GM21786 (cell line): Measurements from ENCODE around the gene NPHP4.

ENCODE experiments used
- ATAC-seq: cut with Tn5 transposase; IDR thresholded peaks from one replicate; pipeline ENCODE4 v1.9.1; 2021; ENCODE audit not compliant: unreplicated experiment

The NPHP4 gene

DNA sequence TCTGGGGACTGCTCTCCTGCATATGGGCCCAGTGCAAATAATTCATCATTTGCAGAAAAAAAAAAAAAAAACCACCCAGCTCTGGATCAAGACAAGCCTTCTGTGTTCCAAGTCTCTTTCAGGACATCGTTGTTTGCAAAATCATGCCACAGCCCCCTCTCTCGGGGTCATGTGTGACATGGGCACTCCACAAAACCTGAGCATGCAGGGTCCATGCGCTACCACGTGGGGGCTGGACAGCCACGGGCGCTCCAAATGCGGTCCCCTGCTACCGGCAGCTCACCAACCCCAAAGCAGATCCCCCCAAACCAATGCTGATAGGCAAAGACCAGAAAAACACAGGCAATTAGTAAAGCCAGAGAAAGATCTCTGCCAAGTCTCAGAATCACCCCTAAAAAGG lies 17.6 kb downstream of the NPHP4 start:
- no peak for ATAC-seq

DNA sequence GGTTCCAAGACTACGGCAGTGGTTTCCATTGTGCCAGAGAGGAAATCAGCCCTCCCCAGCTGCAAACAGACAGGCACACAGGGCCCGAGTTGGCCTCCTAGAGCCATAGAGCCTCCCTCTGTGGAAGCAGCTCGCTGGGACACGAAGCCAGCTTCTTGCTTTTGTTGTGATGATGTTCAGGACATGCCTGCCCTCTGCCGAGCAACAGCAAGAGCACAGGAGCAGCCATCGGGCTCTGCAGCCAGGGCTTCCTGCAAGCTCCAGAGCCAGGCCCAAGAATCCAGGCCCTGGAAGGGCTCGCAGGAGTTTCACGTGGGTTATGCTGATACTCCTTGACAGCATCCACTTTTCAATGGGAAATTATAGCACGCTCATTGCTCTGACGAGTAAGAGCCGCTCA lies 18.5 kb downstream of the NPHP4 start:
- no peak for ATAC-seq

DNA sequence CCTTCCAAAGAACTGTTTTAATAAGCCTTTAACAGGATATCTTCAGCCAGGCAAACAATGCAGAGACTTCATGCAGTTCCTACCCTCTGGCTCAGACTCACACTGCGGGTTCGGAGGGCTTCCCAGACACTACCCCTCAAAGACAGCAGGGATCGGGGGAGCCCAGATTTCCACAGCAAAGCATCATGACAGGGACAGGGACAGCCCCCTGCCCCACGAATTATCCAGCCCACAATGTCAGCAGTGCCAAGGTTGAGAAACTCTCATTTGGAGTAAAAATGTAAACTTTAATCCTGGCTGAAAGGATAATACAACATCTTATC lies 20.1 kb downstream of the NPHP4 start:
- ATAC-seq: no peak

DNA sequence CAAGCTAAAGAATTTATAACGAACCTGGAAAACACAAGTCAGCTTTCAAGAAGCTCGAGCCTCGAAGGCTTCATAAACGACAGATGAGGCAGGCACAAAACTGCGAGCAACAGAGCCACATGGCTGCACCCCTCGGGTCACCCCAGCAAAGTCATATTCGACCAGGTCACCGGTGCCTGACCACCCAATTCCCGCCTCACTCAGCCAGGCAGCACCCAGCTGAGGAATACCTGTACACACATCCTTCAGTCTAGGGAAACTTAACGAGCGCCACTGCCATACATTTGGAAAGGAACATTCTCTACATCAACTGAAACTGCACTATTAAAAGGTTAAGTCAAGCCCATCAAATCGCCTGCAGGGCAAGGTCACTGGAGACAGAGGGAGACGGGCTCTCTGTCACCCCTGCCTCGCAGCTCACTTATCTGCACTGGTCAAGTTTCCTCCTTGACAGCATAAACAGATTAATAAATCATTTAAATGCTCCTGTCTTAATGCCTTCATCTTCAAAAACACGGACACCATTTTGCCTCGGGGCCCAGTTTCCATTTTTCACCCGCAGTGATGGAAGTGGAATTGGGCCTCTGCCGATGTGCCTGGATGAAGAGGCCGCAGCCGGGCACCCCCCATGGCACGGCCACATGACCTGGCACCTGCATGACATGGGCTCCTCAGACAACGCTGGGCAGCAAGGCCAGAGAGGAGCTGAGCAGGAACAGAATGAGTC lies 20.6 kb downstream of the NPHP4 start:
- ATAC-seq: no peak

DNA sequence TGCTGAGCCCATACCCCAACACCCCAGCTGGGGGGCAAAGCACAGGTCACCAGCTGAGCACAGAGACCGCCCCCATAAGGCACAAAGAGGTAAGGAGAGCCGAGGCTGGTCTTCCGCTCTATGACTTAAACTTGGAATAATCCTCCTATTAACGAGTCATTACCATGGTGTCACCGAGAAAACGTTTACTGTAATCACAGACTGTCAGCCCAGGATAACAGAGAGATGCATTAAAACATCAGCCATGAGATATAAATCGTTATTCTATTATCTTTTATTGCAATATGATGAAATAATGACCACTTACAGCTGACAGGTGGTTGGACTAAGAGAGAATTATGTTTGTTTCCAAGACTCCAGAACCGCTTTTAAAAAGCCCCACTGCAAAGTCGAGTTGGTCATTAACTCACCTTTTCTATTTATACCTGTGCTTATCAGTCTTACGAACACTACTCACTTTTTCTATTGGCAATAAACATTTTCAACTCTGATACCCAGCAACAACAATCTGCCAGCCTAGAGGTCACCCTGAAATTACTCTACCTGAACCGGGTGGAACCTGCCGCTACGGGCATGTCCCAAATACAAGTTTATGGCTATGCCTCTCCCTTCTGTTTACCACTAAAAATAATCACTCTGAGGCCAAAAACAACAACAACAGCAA lies 21.5 kb downstream of the NPHP4 start:
- no peak for ATAC-seq

DNA sequence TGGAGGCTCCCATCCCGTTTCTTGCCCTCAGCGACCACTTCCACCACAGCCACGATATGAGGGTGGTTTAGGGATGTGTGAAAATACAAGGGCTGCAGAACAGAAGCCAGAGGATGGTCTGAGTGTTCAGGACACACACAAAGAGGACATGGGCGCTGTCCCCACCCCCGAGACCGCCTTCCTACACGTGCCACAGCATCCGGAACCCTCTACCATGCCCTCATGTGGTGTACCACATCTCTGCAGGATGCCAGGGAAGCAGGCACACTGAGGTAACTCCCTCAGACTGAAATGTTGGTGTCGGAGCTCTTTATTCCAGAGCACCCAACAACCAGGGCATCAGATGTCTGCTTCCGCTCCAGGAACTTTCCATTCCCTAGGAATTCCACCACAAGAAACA lies 23.1 kb downstream of the NPHP4 start:
- ATAC-seq: no peak

DNA sequence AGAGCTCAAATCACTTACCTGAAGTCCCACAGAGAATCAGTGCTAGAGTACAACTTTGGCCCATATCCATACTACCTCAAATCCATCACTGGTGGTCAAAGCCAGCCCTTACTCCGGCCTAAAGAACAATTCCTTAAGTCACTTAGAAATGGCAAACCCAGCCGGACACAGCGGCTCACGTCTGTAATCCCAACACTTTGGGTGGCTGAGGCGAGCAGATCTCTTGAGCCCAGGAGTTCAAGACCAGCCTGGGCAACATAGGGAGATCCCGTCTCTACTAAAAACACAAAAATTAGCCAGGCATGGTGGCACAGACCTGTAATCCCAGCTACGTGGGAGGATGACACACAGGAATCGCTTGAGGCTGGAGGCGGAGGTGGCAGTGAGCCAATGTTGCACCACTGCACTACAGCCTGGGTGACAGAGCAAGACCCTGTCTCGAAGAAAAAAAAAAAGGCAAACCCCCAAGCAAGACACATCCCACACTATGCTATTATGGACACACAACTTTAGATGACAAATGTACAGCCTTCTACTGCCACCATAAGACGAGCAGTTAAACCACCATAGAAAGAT lies 24.0 kb downstream of the NPHP4 start:
- no peak for ATAC-seq

DNA sequence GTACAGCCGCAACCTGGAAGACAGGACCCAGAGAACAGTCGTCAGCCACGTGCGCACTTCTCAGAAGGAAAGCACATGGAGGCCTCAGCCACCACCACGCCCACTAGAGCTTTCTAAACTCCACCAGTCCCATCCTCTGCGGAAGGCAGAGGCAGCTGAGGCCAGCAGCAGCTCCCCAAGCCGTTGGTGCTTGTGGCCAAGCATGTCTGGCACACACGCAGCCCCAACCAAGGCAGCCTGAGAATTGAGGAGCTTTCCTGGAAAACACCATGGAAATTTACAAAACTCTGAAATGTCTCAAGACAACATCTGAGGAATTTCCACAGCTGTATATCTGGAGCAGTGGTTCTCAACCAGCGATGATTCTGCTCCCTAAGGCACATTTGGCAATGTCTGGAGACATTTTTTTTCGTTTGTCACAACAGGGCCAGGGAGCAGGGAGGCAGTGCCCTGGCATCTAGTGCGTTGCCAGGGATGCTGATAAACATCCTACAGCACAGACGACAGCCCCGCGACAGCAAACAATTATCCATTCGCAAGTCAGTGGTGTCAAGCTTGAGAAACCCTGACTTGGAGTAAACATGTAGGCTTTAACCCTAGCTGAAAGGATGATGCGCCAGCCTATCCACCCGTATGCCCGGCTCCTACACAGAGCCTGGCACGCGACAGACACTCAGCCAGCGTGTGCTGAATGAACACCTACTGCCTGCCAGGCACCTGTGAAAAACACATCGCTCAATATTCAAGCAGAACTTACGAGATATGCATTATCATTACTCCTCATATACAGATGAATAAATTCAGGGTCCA lies 24.7 kb downstream of the NPHP4 start:
- no peak for ATAC-seq

DNA sequence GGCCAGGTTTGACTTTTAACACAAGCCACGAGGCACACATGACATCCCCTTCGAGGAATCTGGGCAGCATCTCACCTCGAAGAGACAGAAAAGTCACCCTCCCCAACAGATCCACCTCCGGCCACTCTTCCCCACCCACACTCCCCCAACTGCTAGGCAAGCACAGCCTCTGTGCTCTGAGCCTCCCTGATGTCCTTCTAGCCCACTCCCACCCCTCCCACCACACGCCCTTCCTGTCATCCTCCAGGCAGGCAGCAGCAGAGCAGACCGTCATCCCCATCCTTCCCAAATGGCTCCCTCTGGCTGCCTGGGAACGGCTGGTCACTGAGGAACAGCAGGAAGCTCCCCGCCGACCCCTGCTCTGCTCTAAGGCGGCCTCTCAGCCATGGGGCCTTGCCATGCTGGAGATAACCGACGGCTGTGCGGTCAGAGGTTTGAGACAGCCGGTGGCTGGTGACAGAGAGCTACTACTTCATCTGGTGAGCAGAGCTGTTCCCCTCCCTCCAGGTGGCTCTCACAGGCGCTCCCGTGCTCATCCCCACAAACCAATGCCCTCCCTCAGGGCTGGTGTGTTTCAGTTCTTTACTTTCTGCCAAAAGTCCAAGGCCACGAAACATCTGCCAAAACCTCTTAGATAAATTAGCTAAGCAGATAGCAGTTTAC lies 25.6 kb downstream of the NPHP4 start:
- no peak for ATAC-seq

DNA sequence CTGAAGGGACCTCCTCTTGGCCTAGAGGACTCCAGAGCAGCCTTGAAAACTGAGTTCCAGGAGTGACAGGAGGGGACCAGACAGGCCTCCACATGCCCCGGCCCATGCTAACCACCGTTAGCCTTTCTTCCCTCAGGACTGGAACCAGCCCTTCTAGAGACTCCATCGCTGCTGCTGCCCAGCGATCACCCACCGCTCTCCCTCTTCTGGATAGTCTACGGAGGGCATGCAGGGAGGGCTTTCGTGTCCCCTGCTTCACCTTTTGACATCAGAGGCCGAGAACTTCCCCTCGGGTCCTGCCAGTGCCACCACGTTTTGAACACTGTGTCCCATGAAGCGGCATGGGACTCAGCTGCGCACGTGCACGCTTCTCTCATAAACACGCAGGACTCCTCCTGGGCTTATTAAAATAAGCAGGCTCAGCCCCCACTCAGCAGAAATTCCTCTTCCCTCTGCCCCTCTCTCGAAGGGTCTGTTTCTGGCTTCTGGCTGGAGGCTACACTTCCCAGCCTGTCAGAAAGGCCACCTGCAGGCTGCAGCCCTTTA lies 26.6 kb downstream of the NPHP4 start:
- no peak for ATAC-seq

DNA sequence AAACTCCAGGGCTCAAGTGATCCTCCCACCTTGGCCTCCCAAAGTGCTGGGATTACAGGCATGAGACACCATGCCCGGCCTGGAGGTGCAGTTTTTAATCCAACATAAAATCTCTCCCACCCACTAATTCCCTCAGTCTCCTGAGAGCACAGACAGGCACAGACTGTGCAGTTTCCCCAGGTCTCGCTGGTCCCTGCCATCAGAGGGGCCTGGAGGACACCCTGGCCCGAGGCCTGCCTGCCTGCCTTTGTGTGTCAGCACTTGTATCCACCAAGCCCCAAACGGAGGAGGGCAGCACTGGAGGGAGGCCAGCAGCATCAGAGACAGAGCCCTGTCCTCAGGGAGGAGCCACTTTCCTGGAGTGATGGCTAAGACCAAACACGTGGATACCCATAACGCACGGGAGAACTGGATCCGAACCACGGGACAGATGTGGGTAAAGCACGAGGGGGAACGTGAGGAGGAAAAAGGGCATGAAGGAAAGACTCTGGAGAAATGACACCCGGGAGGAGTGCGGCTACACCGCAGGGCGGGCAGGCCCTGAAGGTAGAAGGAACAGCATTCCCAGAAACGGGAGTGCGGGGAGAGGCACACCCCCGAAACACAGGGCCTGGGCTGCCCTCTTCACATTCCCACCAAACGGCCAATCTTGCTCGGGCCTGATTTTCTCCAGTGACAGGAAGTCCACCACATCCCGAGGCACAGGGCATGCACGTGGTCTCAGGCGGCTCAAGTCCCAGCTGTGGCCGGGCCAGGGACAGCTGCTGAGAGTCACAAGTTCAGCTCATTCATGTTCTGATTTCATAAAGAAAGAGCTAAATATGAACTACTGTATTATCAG lies 29.7 kb downstream of the NPHP4 start:
- no peak for ATAC-seq

DNA sequence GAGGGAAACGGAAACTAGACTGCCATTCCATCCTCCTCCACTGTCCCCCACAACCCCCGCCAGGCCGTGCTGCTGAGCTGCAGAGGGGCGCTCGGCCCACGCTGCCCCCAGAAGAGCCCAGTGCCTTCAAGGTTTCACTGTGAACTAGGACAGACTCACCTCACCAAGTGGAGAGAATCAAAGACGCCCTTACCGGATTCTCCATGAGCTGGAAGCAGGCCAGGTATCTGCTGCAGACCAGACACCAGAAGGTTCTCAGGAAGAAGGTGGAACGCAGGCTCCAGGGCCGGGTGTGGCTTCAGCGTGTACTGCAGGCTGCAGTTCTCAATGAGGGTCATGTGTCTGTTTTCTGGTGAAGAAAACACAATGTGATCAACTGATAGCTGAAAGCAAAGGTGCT lies 30.6 kb downstream of the NPHP4 start:
- no peak for ATAC-seq

DNA sequence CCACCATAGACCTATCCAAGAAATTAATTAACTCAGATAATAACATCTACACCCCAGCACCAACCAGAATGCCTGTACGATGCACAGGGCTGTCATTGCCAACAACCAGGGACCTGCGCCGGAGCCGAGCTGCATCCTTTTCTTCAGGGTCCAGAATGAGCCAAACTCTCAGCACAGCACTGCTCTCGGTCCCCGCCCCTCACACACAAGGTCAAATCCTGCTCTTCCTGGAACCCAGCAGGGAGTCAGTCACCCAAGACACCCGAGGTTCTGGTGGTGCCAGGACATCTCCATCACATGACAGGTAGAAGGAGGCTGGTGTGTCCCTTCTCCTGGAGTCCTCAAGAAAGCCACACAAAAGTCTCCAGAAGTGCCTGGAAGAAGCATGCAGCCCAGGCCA lies 31.9 kb downstream of the NPHP4 start:
- no peak for ATAC-seq

DNA sequence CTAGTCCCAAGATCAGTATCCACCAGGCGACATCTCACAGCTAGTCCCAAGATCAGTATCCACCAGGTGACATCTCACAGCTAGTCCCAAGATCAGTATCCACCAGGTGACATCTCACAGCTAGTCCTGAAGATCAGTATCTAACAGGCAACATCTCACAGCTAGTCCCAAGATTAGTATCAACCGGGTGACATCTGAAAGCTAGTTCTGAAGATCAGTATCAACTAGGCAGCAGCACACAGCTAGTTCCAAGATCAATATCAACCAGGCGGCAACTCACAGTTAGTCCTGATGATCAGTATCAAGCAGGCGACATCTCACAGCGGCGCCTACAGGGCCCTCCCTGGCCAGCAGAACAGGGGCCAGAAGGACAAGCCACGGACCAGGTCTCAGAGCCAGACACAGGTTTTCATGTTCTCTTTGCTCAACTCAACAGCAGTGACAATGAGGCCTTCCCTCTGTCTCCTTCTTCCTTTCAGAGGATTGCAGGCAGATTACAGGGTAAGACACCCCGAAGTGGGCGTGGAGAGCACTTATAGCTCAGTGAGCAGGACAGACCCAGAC lies 32.5 kb downstream of the NPHP4 start:
- no peak for ATAC-seq

DNA sequence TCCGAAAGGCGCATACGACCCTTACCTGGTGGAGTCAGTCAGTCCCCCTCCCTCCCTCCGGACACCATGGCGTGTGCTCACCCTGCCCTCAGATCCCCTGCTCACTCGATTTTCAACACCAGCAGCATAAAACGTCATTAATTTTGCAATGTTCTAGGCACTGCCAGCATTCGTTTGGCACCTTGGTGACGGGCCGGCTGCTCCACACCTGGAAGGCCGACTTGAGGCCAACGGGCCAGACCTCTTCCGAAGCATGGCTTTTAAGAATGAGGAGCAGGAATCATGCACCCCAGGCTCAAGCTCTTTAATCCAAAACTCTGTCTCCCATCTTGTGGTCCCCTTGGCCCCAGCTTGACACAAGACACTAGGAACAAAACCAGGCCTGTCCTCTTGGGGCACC lies 33.1 kb downstream of the NPHP4 start:
- ATAC-seq: no peak

DNA sequence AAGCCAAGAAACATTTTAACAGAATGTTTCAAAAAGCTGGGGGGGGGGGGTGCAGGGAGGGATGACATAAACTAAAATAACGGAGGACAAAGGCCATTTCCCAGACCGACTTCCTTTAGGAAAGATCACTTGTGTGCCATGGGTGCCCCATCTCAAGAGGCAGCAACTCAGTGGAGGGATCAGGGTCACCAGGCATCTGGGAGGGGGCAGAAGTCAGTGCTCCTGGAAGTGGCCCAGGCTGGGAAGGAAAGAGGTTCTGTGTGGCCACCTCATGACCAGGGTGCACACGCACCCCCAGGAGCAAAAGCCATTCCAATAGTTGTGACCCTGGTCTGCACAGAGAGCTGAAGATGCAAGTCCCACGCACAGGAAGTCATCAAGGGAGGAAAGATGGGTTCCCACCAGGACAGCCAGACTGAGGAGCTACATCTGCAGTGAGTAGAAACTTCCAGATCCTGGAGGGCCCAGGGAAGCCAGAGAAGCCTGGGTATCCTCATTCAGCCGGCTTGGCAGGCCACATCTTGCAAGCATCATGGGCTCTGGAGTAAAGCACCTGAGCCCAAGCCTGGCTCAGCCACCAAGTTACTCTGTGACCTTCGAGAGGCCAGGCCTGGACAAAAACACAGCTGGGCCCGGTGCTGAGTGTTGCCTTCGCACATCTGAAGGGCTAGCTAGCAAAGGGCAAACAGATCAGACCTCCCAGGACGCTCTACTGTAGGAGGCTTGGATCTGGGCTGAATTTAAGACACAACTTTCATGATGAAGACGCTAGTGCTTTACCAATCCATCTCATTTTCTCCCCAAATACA lies 36.0 kb downstream of the NPHP4 start:
- ATAC-seq: no peak

DNA sequence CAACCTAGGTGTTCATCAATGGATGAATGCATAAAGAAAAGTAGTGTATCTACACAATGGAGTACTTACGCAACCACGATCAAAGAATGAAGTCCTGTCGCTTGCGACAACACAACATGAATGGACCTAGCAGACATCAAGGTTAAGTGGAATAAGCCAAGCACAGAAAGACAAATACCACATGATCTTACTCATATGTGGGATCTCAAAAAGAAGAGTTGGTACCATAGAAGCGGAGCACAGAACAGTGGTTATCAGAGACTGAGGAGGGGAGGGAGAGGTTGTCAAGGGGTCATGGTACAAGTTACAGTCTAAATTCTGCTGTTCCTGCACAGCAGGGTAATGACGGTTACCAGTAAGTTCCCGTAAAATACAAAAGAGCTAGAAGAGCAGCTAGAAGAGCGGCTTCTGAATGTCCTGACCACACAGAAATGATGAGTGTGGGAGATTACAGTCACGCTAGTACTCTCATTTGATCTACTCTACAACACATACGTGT lies 36.7 kb downstream of the NPHP4 start:
- no peak for ATAC-seq

DNA sequence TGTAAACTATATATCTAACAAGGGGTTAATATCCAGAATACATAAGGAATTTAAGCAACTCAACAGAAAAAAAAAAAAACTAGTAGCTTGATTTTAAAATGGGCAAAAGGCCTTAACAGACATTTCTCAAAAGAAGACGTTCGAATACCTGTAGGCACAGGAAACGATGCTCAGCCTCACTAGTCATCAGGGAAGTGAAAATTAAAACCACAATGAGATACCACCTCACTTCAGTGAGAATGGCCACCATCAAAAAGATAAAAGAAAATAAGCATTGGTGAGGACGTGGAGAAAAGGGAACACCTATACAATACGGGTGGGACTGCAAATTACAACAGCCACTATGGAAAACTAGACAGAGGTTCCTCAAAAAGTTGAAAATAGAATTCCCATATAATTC lies 37.3 kb downstream of the NPHP4 start:
- ATAC-seq: no peak

DNA sequence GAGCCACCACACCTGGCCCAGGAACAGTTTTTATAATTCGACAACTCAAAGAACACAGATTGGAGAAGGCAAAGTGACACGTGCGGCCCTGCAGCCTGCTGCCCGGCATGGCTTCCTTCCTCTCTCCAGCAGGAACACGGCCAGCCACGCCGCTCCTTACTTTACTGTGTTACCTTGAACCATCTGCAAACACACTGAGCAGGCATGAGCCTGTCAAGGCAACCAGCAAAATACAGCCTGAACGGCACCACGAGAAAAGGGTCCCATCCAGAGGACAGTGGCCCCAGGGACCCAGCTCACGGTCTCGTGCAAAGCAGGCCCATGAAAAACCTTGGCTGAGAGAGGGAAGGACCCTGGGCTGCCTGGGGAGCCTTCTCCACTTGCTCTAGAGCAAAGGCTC lies 38.8 kb downstream of the NPHP4 start:
- ATAC-seq: no peak
